GM04503 (cell line): ENCODE measurements around the gene UAP1.
A peak's percentile ranks its signal among the peaks of the same experiment; 100 is the strongest.

Experiments
- DNase-seq: peaks from one replicate; pipeline ENCODE4 v3.0.0-alpha.2; 2012; ENCODE audit warnings: low read depth

The UAP1 gene

DNA sequence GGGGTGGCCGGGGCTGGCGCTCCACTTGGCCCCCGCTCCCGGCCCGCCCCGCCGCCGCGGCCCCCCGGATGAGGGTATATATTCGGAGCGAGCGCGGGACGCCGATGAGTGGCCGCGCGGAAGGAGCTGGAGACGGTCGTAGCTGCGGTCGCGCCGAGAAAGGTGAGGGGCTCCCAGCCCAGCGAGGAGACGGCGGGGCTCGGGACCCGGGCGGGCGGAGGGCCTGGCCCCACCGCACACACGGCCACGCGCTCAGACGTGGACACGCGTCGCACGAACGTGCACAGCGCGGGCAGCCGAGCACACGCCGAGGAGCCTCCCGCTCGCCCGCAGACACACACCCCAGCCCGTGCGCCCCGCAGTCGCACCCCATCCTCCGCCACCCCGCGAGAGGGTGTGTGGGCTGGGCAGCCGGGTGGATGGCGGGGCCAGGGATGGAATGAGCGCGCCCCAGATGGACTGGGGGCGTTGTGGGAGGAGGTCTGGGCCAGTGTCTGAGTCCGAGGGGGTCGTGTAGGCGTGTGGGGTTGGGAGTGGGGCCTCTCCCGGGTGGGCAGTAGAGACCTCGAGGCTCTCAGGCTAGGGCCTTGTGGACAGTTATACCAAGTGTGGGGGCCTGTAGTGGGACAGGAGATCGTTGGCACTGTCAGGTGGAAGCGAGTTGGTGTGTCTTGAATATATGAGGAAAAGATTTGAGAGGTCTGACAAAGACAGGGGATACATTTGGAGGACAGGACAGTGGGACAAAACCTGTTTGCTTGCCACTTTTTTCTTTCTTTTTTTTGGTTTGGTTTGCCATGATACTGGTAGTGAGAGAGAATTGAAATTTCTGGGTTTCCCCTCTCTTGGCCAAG lies at the start of gene UAP1:
TSS of gene UAP1 (plus strand) at position 107 of the 854 bp plus-strand sequence. CDS start 4,347 bp downstream, outside the sequence.
- DNase-seq = no peak

DNA sequence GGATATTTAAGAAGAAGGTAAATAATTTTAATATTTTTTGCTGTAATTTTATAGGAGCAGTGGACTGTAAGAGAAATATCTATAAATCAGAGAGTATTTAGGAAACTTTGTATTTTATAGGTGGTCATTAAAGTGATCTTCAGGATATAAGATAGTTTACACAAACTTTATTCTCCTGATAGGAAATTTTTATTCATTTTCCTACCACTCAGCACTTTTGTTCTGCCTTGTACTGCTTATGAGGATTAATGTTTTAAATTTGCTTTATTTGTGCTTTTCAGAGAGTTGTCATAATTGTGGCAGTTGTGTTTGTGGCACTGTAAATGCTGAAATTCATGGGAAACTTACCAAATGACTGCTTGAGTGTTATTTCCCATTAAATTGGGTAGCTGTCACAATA lies 34.2 kb upstream of the UAP1 start:
- DNase-seq = no peak

DNA sequence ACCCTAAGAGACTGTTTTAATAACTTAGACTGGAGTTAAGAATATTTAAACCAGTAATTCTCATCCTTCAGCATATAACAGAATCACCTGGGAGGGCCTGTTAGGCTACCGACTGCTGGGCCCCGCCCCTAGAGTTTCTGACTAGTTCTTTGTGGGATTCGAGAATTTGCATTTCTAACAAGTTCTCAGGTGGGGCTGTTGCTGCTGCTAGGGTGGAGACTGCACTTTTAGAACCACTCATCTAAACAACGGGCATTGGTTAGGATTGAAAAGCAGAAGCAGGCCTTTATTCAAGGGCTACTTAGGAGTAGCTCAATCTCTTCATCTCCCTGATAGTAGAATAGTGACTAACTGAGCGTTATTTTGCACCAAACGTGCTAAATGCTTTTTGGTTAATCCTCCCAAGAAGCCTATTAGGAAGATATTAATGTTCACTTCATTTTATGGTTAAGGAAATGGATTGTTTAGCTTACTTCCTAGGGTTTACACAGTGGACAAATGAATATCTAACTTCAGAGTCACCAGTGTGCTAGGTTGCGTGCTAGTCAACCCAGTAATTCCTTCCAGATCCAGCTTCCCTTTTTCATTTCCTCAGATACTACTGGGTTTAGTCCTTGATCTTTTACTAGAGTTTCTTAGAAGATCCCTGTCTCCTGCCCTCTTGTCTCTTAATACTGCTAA lies 31.1 kb upstream of the UAP1 start:
- DNase-seq = no peak

DNA sequence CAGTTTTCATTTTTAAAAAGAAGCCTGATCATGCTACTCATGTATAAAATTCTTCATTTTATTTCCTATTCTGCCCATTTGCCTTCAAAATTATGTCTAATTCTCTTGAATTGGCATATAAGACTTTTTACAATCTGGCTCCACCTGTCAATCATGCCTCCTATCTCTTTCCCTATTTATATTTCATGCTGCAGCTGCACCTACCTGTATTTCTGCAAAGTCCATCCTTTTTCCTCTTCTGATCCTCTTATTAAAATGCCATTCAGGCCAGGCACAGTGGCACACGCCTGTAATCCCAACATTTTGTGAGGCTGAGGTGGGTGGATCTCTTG lies 30.6 kb upstream of the UAP1 start:
- DNase-seq = no peak

DNA sequence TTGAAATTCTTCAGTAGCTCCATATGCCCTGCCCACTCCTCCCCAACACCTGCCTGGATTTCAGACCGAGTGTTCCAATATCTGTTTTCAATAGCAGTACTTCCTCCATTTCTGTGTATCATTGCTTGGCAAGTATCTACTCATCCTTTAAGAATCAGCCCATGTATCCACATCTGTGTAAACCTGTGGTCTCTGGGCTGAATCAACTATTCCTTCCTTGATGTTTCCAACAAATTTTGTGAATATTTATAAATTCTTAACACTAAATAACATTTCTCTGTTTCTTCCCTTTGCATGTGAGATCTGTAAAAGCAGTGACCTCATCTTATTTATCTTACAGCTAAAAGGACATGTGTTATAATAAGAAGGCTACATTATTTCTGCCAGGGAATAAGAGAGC lies 26.0 kb upstream of the UAP1 start:
- no peak for DNase-seq

DNA sequence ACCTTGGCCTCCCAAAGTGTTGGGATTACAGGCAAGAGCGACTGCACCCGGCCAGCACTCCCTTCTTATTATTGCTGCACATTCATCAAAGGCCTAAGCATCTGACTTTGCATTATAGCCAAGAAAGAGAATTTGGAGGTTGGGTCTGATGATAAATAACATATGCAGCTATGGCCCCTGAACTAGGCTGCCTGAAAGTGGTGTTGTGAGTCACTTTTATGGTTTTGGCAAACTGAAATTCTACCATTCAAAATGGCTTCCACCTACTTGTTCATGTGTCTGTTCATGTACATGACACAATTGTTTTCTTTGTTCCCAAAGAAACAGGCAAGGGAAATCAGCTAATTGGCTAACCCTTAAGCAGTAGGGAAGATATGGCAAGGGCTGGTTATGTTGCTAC lies 25.0 kb upstream of the UAP1 start:
- DNase-seq = peak; percentile 52

DNA sequence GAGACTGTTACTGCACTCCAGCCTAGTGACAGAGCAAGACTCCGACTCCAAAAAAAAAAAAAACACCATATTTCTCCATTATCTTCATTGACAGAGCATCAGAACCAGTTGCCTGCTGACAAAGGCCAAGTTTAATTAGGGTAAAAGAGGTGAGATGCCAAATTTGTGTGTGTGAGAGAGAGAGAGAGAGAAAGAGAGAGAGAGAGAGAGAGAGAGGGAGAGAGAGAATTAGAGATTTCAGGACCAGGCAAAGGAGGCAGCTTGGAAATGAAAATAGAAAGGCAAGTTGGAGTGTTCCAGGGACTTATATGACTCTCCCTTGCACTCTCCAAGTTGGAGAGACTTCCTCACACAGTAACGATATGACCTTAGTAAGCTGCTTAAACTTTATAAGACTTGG lies 24.3 kb upstream of the UAP1 start:
- DNase-seq = no peak

DNA sequence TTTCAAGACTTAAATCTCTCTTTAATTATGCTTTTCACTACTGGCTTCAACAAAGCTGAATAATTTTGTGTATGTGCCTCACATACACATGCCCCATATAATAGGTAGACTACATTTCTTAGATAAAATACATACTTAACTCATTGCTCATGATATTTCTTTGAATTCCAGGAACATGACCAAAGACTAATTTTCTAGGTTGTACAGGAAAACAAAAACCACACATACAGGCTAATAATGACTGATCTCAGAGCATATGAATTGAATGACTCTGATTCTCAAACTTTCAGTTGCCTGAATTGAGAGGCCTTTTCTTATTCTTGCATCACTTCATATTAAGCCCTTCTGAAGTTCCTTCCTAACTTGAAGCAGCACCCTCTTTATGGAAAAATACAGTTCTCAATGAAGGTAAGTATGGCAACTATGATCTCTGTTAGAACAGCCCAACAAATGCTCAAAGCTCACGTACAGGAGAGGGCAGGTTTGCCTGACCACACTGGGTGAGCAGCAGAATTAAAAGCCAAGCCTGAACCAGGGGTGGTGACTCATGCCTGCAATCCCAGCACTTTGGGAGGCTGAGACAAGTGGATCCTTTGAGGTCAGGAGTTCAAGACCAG lies 22.6 kb upstream of the UAP1 start:
- DNase-seq = peak; percentile 91

DNA sequence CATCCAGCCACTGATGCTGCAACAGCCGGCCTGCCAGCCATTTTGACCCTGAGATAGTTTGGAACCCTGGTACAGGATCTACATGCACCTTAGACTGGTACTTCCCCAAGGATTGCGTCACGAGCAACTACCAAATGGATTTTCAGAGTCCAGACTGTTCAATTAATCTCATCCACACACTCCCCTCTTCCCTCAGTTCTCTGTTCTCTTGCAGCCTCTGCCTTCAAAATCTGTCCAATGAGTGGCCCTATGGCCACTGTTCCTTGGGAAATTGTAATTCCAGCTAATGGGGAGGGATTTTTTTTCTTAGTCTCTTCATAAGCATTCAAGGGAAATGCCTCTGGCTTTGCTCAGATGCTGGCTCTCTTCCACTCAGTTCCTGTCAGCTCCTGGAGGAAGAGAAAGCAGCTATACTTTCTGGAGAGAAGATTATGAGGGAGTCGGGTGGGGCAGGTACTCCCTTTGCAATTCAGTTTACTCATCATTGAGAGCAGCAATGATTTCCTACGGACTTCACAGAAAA lies 19.8 kb upstream of the UAP1 start:
- peak; percentile 98 for DNase-seq

DNA sequence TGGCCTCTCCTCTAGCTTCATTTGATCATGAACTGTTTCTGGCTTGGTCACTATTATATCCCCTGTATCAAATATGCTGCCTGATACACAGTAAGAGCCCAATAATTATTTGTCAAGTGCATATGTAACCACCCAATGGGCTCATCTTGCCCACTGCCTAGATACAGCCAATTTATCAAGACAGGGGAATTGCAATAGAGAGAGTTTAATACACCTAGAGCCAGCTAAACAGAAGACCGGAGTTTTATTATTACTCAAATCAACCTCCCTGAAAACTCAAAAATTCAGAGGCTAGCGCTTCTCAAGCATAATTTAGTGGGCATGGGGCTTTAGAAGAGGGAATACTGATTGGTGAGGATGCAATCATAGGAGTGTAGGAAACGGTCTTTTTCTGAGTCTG lies 18.3 kb upstream of the UAP1 start:
- no peak for DNase-seq

DNA sequence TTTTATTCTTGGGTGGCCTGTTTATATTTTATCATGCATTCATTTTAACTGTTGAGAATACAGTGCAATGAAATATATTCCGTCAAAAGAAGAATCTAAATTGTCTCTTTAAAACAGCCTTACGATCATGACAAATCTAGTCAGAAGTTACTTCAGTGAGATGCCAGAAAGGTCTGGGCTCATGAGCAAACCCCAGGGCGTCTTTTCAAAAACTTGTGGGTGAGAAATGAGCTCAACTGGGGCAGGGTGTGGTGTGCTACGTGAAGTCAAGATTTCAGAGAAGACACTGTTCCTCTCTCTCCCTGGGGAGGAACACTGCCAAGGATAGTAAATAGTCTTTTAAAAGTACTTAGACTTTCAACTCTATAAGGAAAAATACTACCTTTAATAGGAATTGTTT lies 13.4 kb upstream of the UAP1 start:
- DNase-seq = peak; percentile 65

DNA sequence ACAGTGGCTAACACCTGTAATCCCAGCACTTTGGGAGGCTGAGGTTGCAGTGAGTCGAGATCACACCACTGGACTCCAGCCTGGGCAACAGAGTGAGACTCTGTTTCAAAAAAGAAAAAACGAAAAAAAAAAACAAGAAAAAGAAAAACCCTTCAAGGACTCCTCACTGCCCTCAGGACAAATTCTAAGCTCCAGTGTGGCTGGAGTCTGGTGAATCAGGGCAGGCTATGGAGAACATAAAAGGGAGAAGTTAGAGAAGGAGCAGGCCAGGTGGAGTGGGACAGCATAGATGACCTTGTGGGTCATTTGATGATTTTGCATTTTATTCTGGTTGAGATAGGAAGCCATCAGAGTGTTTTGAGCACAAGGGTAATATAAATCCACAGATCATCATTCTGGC lies 12.5 kb upstream of the UAP1 start:
- DNase-seq = no peak

DNA sequence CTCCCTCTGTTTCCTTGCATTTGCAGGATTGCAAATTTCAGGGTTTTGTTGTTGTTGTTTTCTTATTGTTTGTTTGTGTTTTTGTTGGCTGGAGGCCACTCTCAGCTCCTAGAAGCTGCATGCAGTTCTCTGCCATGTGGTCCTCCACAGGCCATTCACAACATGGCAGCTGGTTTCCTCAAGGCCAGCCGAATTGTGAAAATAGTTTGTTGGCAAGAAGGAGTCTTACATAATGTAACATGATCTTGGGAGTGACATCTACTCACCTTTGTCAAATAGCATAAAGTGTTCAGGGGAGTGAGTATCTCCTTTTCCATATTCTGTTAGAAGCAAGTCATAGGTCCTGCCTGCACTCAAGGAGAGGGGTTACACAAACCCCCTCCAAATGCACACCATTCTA lies 10.6 kb upstream of the UAP1 start:
- DNase-seq = no peak

DNA sequence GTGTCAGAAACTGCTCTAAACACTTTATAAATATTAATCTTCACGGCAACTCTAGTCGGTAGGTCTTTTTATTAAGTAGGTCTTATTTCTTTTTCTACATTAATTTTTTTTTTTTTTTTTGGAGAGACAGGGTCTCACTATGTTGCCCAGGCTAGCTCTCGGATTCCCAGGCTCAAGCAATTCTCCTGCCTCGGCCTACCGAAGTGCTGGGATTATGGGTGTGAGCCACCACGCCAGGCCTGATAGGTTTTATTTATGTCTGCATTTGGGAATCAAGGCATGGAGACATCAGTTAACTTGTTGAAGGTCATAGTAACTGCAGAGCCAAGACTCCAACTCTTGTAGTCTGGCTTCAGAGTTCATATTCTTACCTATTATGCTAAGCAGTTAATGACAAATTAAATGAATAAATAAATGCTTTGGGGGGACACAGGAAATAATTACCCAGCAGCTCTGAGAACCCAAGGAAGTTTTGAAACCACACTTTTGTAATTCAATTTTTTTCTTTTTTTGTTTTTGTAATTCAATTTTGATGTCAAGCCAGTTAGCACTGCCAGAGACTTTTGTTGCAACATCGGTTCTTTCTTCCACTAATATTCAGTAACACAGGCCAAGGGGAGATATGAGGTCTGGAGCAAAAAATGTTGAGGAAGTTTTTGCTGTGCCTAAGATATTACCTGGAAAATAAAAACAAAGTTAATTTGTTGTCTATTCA lies 9.4 kb upstream of the UAP1 start:
- DNase-seq = no peak

DNA sequence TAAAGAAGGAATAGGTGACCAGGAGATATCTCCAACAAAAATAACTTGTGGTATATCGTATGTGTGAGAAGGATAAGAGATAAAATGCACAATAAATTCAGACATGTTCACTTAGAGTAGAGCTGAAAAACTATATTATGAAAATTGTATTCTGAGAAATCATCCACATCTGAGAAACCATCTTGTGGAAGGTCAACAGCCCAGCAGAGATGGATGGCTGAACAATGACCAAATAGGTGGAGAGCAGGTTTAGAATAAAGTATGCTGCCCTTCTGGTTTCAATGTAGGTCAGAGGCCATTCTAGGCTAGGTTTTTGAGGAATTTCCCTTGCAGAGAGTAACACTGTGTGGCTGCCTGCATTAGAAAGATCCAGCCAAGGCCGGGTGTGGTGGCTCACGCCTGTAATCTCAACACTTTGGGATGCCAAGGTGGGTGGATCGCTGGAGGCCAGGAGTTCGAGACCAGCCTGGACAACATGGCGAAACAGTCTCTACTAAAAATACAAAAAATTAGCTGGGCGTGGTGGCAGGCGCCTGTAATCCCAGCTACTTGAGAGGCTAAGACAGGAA lies 8.8 kb upstream of the UAP1 start:
- no peak for DNase-seq

DNA sequence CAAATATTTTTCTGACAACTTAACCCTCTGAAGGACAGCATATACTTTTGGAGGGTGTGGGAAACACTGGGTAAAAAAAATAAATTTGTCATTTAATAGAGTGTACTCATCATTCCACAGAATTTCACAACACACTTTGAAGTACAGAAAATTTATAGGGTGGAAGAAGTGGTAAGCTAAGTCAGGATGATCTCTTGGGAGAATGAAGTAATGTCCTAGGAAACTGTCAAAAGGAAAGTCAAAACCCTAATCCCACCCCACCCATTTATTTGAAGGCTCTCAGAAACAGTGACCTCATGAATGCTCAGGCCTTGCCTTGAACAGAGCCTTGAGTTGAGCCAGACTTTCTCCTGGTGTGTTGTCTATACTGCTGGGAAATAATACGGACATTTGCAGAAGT lies 7.3 kb upstream of the UAP1 start:
- no peak for DNase-seq

DNA sequence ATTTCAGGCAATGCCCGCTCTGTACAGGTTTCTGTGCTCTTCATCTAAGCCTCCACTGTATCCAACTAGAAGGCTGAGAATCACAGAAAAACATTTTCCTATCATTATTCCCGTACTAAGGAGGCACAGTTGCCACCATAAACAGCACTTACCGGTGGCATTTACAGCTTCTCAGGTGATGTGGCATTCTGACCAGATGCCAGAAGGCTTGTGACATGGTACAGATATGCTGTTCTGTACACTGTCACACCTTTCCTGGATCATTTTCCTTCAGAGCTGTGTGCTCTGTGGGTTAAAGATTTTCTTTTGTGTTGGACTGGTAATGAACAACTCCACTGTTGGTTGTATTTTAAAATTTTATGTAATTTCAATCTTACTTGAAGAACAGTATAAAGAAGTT lies 4.0 kb upstream of the UAP1 start:
- no peak for DNase-seq

DNA sequence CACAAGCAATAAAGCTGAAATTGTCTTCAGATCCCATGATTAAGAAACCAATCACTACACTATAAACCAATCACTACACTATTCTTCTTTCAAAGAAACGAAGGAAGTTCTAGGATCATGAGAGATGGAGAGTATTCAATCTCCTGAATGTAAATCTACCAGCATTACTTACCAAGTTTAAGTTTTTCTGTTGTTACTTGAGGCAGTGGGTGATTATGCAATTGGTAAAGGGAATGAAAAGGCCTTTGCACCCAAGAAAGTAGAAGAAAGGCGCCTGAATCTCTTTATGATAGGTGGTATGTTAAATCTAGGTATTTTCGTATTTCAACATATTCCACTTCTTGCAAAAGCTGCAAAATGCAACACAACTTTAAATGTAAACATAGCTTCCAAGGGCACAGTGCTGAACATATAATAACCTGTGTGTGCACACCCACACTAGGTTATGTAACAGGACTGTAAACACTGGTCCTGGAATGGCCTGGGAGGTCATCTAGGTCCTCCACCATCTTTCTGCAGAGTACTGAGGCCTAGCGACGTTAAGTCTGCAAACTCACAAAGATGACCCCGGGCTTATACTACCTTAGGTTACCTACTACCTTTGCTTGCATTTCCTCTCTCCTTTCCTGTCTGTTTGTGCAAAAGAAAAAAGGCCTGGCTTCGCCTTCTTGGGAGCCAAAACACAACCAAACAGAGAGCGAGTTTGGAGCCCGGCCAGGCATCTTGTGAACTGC lies 1.1 kb upstream of the UAP1 start:
- DNase-seq = no peak

DNA sequence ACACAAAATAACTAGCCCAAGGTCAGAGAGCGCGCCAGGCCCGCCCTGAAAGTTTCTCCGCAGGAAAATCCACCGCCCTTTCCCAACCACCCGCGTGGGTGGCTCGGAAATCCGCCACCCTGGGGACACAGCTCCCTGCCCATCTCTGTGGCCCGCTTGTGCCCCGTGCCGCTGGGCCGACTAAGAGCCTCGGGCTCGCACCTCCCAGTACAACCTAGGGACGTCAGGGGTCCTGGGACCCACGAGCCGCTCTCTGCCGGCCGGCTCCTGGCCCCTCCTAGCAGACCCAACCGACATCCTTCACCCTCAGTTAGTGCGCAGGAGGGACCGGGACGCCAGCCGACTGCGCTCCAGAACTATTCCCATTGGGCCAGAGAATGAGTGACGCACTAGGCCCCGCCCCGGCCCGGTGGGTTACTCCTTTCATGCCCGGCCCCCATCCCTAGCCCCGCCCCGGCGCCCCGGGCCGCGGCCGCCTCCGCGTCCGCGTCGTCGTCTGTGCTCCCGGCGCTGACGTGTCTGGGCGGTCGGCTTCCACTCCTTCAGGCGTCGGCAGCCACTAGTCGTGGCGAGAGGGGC lies 396 bp upstream of the UAP1 start:
- DNase-seq = peak; percentile 84

DNA sequence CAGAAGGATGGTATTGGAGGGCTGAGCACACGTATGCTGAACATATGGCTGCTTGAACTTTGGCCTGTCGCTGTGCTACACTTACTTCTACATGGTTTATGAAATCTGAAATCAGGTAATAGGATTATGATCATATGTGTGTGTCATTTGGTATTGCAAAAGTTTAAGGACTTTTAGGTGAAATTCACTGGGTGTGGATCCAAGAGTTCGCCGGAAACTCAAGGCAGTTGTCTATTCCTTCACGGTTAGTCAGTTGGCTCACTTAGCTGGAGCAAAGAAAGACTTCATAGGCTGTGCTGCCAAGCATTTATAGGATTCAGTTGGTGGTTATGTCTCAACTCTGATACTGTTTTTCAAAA lies 927 bp downstream of the UAP1 start:
- peak; percentile 49 for DNase-seq

DNA sequence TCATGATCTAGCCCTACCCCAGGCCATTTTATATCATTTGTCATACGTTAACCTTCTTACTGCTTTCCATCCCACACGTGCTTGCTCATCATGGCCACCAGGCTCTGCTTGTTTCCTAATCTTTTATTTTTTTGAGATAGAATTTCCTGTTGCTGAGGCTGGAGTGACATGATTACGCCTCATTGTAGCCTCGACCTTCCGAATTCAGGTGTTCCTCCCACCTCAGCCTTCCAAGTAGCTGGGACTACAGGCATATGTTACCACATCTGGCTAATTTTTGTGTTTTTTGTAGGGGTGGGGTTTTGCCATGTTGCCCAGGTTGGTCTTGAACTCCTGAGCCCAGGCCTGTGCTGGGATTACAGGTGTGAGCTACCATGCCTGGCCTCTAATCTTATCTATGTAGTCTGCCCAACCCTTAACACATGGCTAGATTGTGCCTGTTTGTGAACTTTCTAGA lies 3.3 kb downstream of the UAP1 start:
- no peak for DNase-seq
